GM23248 (cell line): ENCODE results near the gene GCN1. TPM values are rescaled to one million over a fixed set of nuclear protein-coding genes. Genes with fewer than 3 reads are reported as not detected.
A peak's percentile ranks its signal among the peaks of the same experiment; 100 is the strongest.

ENCODE experiments used
- DNase-seq: peaks from one replicate; pipeline ENCODE4 v3.0.0-alpha.2; 2015
- H2AFZ ChIP-seq: fragments of 200-600 bp; sonication (generic); 2 replicates; pipeline ENCODE4 v1.6.1; 2016; ENCODE audit warnings: antibody characterized with exemption
- H3F3A ChIP-seq: fragments of 200-600 bp; sonication (generic); 2 replicates; pipeline ENCODE4 v1.6.1; 2016; ENCODE audit warnings: mild to moderate bottlenecking, antibody characterized with exemption, mixed run types; ENCODE audit not compliant: insufficient read depth
- H3K27ac ChIP-seq: fragments of 200-600 bp; sonication (generic); 2 replicates; pipeline ENCODE4 v1.5.1; 2016; ENCODE audit warnings: mild to moderate bottlenecking
- H3K27me3 ChIP-seq: fragments of 200-600 bp; sonication (generic); replicated peaks from 2 replicates; pipeline ENCODE4 v1.6.1; 2016; ENCODE audit warnings: mild to moderate bottlenecking; ENCODE audit not compliant: insufficient read depth
- H3K36me3 ChIP-seq: fragments of 200-600 bp; sonication (generic); 2 replicates; pipeline ENCODE4 v1.6.1; 2016; ENCODE audit warnings: low read depth, mild to moderate bottlenecking
- H3K4me1 ChIP-seq: fragments of 200-600 bp; sonication (generic); 2 replicates; pipeline ENCODE4 v1.6.1; 2016; ENCODE audit warnings: mild to moderate bottlenecking; ENCODE audit not compliant: insufficient read depth
- H3K4me2 ChIP-seq: fragments of 200-600 bp; sonication (generic); one replicate; pipeline ENCODE4 v1.6.1; 2016; ENCODE audit warnings: mild to moderate bottlenecking; ENCODE audit not compliant: unreplicated experiment
- H3K4me3 ChIP-seq: fragments of 200-600 bp; sonication (generic); 2 replicates; pipeline ENCODE4 v1.5.1; 2016; ENCODE audit warnings: mild to moderate bottlenecking
- H3K79me2 ChIP-seq: fragments of 200-600 bp; sonication (generic); 2 replicates; pipeline ENCODE4 v1.6.1; 2016; ENCODE audit warnings: mild to moderate bottlenecking; ENCODE audit not compliant: insufficient read depth
- H3K9ac ChIP-seq: fragments of 200-600 bp; sonication (generic); 2 replicates; pipeline ENCODE4 v1.6.1; 2016; ENCODE audit warnings: mild to moderate bottlenecking
- H3K9me2 ChIP-seq: fragments of 200-600 bp; sonication (generic); 2 replicates; pipeline ENCODE4 v1.6.1; 2016; ENCODE audit warnings: mixed run types, mild to moderate bottlenecking, moderate library complexity; ENCODE audit not compliant: insufficient read depth
- H3K9me3 ChIP-seq: fragments of 200-600 bp; sonication (generic); one replicate; pipeline ENCODE4 v1.6.1; 2017; ENCODE audit warnings: low read depth
- H4K20me1 ChIP-seq: fragments of 200-600 bp; sonication (generic); 2 replicates; pipeline ENCODE4 v1.6.0; 2016; ENCODE audit not compliant: insufficient read depth
- EZH2 ChIP-seq: fragments of 200-600 bp; sonication (generic); IDR thresholded peaks from 2 replicates; pipeline ENCODE4 v1.6.1; 2018; ENCODE audit warnings: antibody characterized with exemption, mild to moderate bottlenecking; ENCODE audit not compliant: insufficient read depth, poor library complexity, severe bottlenecking
- EZH2phosphoT487 ChIP-seq: fragments of 200-600 bp; sonication (generic); IDR thresholded peaks from 2 replicates; pipeline ENCODE4 v1.6.1; 2018; ENCODE audit warnings: antibody characterized with exemption, moderate library complexity, mild to moderate bottlenecking, low read depth; ENCODE audit not compliant: insufficient read depth
- WGBS, 2 experiments: methylation state at CpG; one replicate each; pipeline ENCODE4 v1.1.6; 2015 to 2017; ENCODE audit warnings: low lambda C conversion rate in 2 of 2, low coverage in 1 of 2; ENCODE audit errors: missing lambda C conversion rate in 2 of 2; 5-methylcytosine and 5-hydroxymethylcytosine counted together
- in situ Hi-C: fragments of 300-500 bp; cut with MboI; formaldehyde crosslinking; loops from 2 replicates; pipeline ENCODE4 v1.15.0; 2020
- polyA plus RNA-seq: library from polyadenylated mRNA; unstranded; fragments of >200 nt; fragmentation: Nextera tagmentation; extraction: Ambion mirVana; gene quantifications from 2 replicates; pipeline ENCODE4 v1.2.1, GENCODE V29; 2016
- total RNA-seq: library from RNA; depleted of rRNA; stranded (reverse); fragments of >200 nt; shearing (Covaris generic); gene quantifications from 2 replicates; pipeline ENCODE4 v1.2.3, GENCODE V29; 2014

GCN1 gene
- total and polyA plus RNA-seq, 2 experiments from 2014 or later: 24.2 to 74.8 TPM

DNA sequence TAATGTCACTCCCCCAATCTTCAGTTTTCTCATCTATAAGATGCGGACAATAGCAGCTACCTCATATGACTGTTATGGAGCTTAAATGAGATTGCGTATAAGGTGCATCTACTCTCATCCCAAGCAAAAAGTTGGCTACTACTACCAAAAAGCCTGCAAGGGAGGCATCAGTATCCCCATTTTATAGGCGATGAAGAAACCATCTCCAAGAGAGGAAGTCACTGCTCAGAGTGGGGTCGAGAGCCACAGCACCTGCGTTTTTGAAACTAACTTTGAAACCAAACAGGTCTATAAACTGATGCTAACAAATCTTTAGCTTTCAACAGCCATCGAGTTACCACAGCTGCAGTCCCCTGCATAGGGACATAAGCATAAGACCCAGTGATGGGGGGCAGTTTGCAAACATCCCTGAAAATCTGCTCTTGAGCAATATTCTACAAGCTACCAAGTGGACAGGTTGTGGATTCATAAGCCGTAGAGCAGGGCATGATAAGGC, 3.5 kb downstream of the GCN1 start:
- peaks cover 23% of the 10 kb centered on the region for H3K36me3 ChIP-seq
- no peaks in the 10 kb centered on the region for H3K27me3 ChIP-seq
- H2AFZ ChIP-seq: no peak overlapping the region
- H3K27ac ChIP-seq: no peak overlapping the region
- in situ Hi-C loops: no loop called here
- no peak overlapping the region; the same call in 1 of the 2 replicates for H3K9ac ChIP-seq
- TF ChIP-seq EZH2phosphoT487 (no peak), EZH2 (no peak)
- peaks cover 97% of the 10 kb centered on the region for H3K79me2 ChIP-seq
- no peaks in the 10 kb centered on the region for H3K9me2 ChIP-seq
- H3K4me2 ChIP-seq: no peak overlapping the region
- DNase-seq: no peak
- H3K4me1 ChIP-seq: peaks cover 20% of the 10 kb centered on the region
- WGBS, 2 experiments: 97 to 98% methylated on average over 7 of the region's 7 CpGs
- H3K4me3 ChIP-seq: no peak overlapping the region
- peaks cover 24% of the 10 kb centered on the region for H3F3A ChIP-seq
- no peaks in the 10 kb centered on the region for H3K9me3 ChIP-seq
- H4K20me1 ChIP-seq: no peaks in the 10 kb centered on the region

DNA sequence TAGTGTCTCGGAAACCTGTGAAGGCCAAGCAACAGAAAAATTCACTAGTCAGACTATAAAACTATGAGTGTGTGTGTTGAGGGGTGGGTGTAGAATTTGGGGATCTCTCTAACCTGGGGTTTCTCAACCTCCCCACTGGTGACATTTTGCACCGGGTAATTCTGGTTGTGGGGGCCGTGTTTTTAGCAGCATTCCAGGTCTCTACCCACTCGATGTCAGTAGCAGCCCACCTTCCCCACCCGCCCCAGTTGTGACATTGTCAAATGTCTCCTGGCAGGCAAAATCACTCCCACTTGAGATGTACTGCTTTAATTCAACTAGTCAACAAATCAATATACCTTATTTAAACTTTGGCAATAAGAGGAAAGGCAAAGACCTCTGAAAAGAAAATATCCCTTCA, 4.1 kb downstream of the GCN1 start:
- Histone ChIP-seq H3K4me2 (no peak overlapping the region), H3K9me2 (no peaks in the 10 kb centered on the region), H3K27ac (no peak overlapping the region), H3K4me1 (peaks cover 15% of the 10 kb centered on the region; the same call in 1 of the 2 replicates), H3K79me2 (peaks cover 100% of the 10 kb centered on the region), H3F3A (peaks cover 19% of the 10 kb centered on the region), H3K27me3 (no peaks in the 10 kb centered on the region), H4K20me1 (no peaks in the 10 kb centered on the region), H3K9me3 (no peaks in the 10 kb centered on the region), H3K36me3 (peaks cover 21% of the 10 kb centered on the region), H2AFZ (no peak overlapping the region), H3K4me3 (no peak overlapping the region), H3K9ac (no peak overlapping the region)
- WGBS, 2 experiments: 92 to 93% methylated on average over 5 of the region's 5 CpGs
- DNase-seq: no peak
- TF ChIP-seq EZH2phosphoT487 (no peak), EZH2 (no peak)
- in situ Hi-C loops: no loop called here

DNA sequence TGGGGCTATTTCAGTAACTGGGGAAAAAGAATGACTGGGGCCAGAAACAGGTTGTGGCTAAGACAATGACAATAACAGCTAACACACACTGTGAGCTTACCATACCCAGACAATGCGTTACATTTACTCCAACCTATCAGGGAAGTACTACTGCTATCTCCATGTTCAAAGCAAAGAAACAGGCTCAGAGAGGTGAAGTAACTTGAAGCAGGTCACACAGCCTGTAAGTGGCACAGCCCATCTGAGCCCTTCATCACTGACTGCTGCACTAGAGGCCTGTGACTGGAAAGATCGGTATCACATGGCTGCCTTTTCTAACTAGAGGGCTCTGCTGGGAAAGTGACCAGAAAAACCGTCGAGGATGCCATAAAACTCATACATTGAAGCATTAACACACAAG, 7.9 kb downstream of the GCN1 start:
- in situ Hi-C loops: no loop called here
- Histone ChIP-seq H3K9me3 (no peaks in the 10 kb centered on the region), H4K20me1 (no peaks in the 10 kb centered on the region; the same call in 1 of the 2 replicates), H3K27ac (no peak overlapping the region), H3K27me3 (no peaks in the 10 kb centered on the region), H3K79me2 (peaks cover 100% of the 10 kb centered on the region), H3K4me3 (no peak overlapping the region), H3K4me2 (no peak overlapping the region), H3K9ac (no peak overlapping the region), H3K9me2 (no peaks in the 10 kb centered on the region), H3F3A (peaks cover 37% of the 10 kb centered on the region), H3K36me3 (peaks cover 44% of the 10 kb centered on the region), H2AFZ (no peak overlapping the region), H3K4me1 (peaks cover 17% of the 10 kb centered on the region)
- 64 to 71% methylated on average over 4 of the region's 4 CpGs for WGBS, 2 experiments
- TF ChIP-seq EZH2: no peak
- no peak for TF ChIP-seq EZH2phosphoT487
- DNase-seq: no peak

DNA sequence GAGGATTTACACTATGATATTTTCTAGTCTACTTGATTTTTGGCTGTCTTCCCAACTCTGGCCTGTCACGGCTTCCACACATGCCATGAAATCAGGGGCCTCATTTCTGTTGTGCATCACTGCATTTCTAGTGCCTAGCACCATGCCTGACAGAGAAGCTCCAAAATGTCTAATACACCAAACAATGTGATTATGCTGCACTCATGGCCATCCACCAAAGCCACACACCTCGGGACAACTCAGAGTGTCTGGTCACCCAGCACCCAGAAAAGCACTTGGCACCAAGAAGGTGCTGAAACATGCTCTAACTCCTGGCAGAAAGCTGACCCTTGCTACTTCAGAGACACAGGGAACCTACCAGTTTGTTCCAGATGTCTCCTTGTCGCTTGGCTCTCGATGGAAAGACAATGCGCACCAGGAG, 11.3 kb downstream of the GCN1 start:
- Histone ChIP-seq H2AFZ (no peak overlapping the region), H3K4me2 (no peak overlapping the region), H3K4me1 (peaks cover 17% of the 10 kb centered on the region), H4K20me1 (no peaks in the 10 kb centered on the region; the same call in 1 of the 2 replicates), H3K27me3 (no peaks in the 10 kb centered on the region), H3K79me2 (peaks cover 100% of the 10 kb centered on the region), H3K9me3 (no peaks in the 10 kb centered on the region), H3K9me2 (no peaks in the 10 kb centered on the region), H3K9ac (no peak overlapping the region; the same call in 1 of the 2 replicates), H3K36me3 (peaks cover 53% of the 10 kb centered on the region), H3F3A (peaks cover 32% of the 10 kb centered on the region), H3K4me3 (no peak overlapping the region), H3K27ac (peak overlapping the region; percentile 53; the same call in 1 of the 2 replicates)
- DNase-seq: peak; percentile 40
- no peak for TF ChIP-seq EZH2
- TF ChIP-seq EZH2phosphoT487: no peak
- in situ Hi-C loops: no loop called here
- 95 to 96% methylated on average over 5 of the region's 5 CpGs for WGBS, 2 experiments
